Measurements from ENCODE around the gene KRTAP15-1. TPM values are rescaled to one million over a fixed set of nuclear protein-coding genes. Genes with fewer than 3 reads are reported as not detected.

The KRTAP15-1 gene, protein sequence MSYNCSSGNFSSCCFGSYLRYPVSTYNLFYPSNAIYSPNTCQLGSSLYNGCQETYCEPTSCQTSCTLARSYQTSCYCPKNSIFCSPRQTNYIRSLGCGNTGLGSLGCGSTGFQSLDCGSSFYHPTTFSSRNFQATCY
- not detected for total RNA-seq

DNA sequence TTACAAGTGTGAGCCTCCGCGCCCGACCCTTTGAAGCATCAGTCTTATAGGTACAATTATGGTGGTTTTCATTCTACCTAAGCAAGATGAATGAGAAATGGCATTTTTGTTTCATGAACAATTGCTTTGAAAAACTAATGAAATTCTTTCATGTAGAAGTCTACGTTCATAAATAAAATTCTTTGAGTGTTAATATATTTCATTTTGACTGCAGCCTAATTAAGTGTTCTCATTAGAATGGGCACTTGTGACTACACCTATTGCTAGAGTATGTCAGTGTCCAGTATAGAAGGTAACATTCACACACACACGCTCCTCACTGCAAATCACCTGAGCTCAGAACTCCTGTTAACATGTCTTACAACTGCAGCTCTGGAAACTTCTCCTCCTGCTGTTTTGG lies at the start of gene KRTAP15-1:
Gene KRTAP15-1, plus strand, starts transcription at position 301 of the 400 bp plus-strand sequence. Its CDS starts 53 bp downstream, at position 354.

DNA sequence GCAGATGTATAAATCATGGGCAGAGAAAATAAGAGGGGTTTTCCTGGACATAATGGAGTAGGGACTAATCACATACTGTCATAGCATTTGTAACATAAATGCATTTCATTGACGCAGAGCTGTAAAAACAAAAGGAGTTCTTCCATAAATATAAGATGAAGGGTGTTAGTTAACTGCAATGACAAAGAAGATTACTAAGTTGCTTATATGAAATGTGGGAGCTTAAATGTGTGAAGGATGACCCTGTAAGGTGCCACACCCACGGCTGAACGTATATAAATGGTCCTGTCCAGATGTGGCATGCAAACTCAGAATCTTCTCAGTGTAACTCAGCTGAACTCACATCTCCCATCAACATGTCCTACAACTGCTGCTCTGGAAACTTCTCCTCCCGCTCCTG lies 44.3 kb upstream of the KRTAP15-1 start, which contains the start of gene KRTAP13-1:
Gene KRTAP13-1, plus strand, starts transcription at position 301 of the 400 bp plus-strand sequence. Its CDS starts 56 bp downstream, at position 357.

DNA sequence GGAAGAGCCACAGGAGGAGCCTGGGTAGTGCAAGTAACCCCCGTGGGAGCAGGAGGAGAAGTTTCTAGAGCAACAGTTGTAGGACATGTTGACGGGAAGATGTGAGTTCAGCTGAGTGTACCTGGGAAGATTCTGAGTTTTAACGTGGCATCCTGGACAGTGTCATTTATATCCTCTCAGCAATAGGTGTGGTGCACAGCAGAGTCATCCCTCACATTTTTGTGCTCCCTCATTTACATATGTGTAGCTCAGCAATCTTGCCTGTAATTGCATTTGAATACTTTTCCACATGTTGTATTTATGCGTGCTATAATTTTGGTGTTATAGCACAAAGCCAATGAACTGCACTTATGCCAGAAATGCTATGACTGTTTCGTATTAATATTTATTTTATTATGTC lies 14.2 kb upstream of the KRTAP15-1 start, which contains the start of gene KRTAP13-3:
Gene KRTAP13-3, minus strand, starts transcription at position 101 of the 400 bp plus-strand sequence. Its CDS starts 14 bp downstream, at position 87.

DNA sequence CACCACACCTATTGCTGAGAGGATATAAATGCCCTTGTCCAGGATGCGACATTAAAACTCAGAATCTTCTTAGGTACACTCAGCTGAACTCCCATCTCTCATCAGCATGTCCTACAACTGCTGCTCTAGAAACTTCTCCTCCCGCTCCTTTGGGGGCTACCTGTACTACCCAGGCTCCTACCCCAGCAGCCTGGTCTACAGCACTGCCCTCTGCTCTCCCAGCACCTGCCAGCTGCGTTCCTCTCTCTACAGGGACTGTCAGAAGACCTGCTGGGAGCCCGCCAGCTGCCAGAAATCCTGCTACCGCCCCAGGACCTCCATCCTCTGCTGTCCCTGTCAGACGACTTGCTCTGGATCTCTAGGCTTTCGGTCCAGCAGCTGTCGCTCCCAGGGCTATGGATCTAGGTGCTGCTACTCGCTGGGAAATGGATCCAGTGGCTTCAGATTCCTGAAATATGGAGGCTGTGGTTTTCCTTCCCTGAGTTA lies 9.9 kb upstream of the KRTAP15-1 start, which contains the start of gene KRTAP13-4:
Gene KRTAP13-4, plus strand, starts transcription at position 51 of the 486 bp plus-strand sequence. Its CDS starts 56 bp downstream, at position 107.

DNA sequence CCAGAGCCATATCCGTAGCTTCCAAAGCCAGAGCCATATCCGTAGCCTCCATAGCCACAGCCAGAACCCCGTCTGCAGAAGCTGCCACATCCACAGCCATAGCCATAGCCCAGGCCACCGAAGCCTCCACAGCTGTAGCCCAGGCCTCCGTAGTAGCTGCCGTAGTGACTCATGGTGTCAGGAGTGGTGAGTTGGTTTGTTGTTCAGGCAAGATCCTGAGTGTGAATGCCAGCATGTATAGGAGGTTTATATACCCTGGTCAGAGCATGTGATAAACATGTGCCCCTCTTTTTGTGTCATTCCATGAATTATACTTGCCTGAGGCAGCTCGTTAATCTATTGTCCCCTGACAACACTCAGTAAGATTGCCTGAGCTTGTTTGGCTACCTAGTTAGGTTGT lies 40.1 kb downstream of the KRTAP15-1 start, which contains the start of gene KRTAP19-1:
Gene KRTAP19-1, minus strand, starts transcription at position 223 of the 400 bp plus-strand sequence. Its CDS starts 50 bp downstream, at position 173.

DNA sequence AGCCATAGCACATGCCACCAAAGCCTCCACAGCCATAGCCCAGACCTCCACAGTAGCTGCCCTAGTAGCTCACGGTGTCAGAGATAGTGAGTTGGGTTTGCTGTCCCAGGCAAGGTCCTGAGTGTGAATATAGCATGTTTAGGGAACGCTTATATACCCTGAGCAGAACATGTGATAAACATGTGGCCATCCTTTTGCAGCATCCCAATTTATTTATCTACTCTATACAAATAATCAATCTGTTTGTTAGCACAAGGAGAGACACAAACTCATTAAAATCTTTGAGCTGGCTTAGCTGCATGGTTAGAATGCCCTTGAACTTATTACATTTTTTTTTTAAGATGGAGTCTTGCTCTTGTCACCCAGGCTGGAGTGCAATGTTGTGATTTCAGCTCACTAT lies 47.3 kb downstream of the KRTAP15-1 start, which contains the start of gene KRTAP19-2:
Gene KRTAP19-2, minus strand, starts transcription at position 101 of the 400 bp plus-strand sequence. Its CDS starts 88 bp downstream, at position 13.

Other genes starting within 250 kb of the KRTAP15-1 start
- not detected for gene CLDN8, start 224.2 kb upstream of the KRTAP15-1 start, total RNA-seq
- gene KRTAP24-1, start 157.3 kb upstream of the KRTAP15-1 start, total RNA-seq = not detected
- not detected for gene KRTAP25-1, start 150.8 kb upstream of the KRTAP15-1 start, total RNA-seq
- gene KRTAP26-1, start 120.0 kb upstream of the KRTAP15-1 start, total RNA-seq = not detected
- not detected for gene KRTAP27-1, start 102.6 kb upstream of the KRTAP15-1 start, total RNA-seq
- not detected for gene KRTAP23-1, start 91.7 kb upstream of the KRTAP15-1 start, total RNA-seq
- not detected for gene KRTAP13-2, start 68.0 kb upstream of the KRTAP15-1 start, total RNA-seq
- not detected for gene KRTAP13-1, start 44.2 kb upstream of the KRTAP15-1 start, total RNA-seq
- gene KRTAP13-3, start 14.3 kb upstream of the KRTAP15-1 start, total RNA-seq = not detected
- not detected for gene KRTAP13-4, start 10.1 kb upstream of the KRTAP15-1 start, total RNA-seq
- not detected for gene KRTAP19-1, start 40.1 kb downstream of the KRTAP15-1 start, total RNA-seq
- gene KRTAP19-2, start 47.2 kb downstream of the KRTAP15-1 start, total RNA-seq = not detected
- not detected for gene KRTAP19-3, start 51.7 kb downstream of the KRTAP15-1 start, total RNA-seq
- not detected for gene KRTAP19-4, start 56.9 kb downstream of the KRTAP15-1 start, total RNA-seq
- gene KRTAP19-5, start 61.9 kb downstream of the KRTAP15-1 start, total RNA-seq = not detected
- gene KRTAP19-6, start 101.6 kb downstream of the KRTAP15-1 start, total RNA-seq = not detected
- gene KRTAP19-7, start 121.0 kb downstream of the KRTAP15-1 start, total RNA-seq = not detected
- gene KRTAP22-2, start 150.1 kb downstream of the KRTAP15-1 start, total RNA-seq = not detected
- not detected for gene KRTAP6-3, start 152.2 kb downstream of the KRTAP15-1 start, total RNA-seq
- not detected for gene KRTAP6-2, start 158.6 kb downstream of the KRTAP15-1 start, total RNA-seq
- gene KRTAP22-1, start 160.8 kb downstream of the KRTAP15-1 start, total RNA-seq = not detected
- not detected for gene KRTAP6-1, start 173.7 kb downstream of the KRTAP15-1 start, total RNA-seq
- gene KRTAP20-1, start 176.2 kb downstream of the KRTAP15-1 start, total RNA-seq = not detected
- gene KRTAP20-4, start 180.4 kb downstream of the KRTAP15-1 start, total RNA-seq = not detected
- gene KRTAP20-2, start 194.9 kb downstream of the KRTAP15-1 start, total RNA-seq = not detected
- gene KRTAP20-3, start 202.6 kb downstream of the KRTAP15-1 start, total RNA-seq = not detected

All from diencephalon (tissue), 1 donor.